Measurements from ENCODE around the gene ARHGEF28. TPM values are rescaled to one million over a fixed set of nuclear protein-coding genes. Genes with fewer than 3 reads are reported as not detected.

The ARHGEF28 gene
- polyA plus RNA-seq, 3 donors: not detected

DNA sequence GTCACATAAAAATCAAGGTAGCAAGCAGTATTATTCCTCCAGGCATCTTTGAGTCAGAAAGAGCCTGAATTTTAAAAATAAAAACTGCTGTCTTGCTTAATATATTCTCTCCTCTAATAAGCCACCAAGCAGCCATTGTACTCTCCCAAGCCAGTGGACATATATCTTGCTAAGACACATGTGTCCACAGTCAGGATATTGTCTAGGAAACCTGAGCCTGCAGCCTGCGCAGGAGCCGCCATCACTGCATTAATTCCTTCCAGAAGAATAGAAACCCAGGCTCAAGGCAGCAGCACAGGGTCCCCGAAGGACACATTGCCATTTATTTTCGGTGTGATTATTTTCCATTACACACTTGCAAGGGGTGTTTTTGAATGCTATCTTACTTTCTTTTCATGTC is 345.3 kb downstream of the ARHGEF28 start:
- no peaks in the 10 kb centered on the region for H3K4me1 Mint-ChIP-seq
- DNase-seq: no peak
- 88% methylated on average over 3 of the region's 4 CpGs for WGBS (ENCODE audit: insufficient coverage)
- Histone ChIP-seq H4K20me1 (ENCODE audit: insufficient read depth, low read length) (no peaks in the 10 kb centered on the region), H3K27ac (ENCODE audit: low read depth in 1 of 2, low read length in 2 of 2) (no peak overlapping the region), H3K9ac (ENCODE audit: insufficient read depth, low read length, poor library complexity, severe bottlenecking) (no peak overlapping the region), H2AFZ (ENCODE audit: insufficient read depth, low read depth, low read length, poor library complexity, severe bottlenecking) (no peak overlapping the region), H3K4me1 (ENCODE audit: control insufficient read depth in 1 of 2, insufficient read depth in 2 of 2, low read length in 2 of 2) (no peaks in the 10 kb centered on the region), H3K4me3 (replicated peaks in 1 of 3; ENCODE audit: low read depth in 2 of 3, low read length in 3 of 3) (no peak overlapping the region), H3K4me2 (replicated peaks; ENCODE audit: extremely low read depth, low read length, poor library complexity, severe bottlenecking) (no peak overlapping the region), H3K9me3 (replicated peaks in 1 of 2; ENCODE audit: control insufficient read depth in 1 of 2, insufficient read depth in 1 of 2, low read length in 2 of 2) (no peaks in the 10 kb centered on the region), H3K36me3 (replicated peaks in 1 of 2; ENCODE audit: control insufficient read depth in 1 of 2, insufficient read depth in 2 of 2, low read length in 2 of 2) (no peaks in the 10 kb centered on the region), H3K27me3 (ENCODE audit: control insufficient read depth in 2 of 2, insufficient read depth in 2 of 2, low read length in 2 of 2) (peaks cover 0 to 2% of the 10 kb centered on the region in 2 donors), H3K79me2 (ENCODE audit: insufficient read depth, low read length) (no peaks in the 10 kb centered on the region)
- H3K9me3 Mint-ChIP-seq: peaks cover 0 to 16% (median 7%) of the 10 kb centered on the region in 7 donors
- no peak overlapping the region for H3K4me3 Mint-ChIP-seq
- H3K27ac Mint-ChIP-seq: no peak overlapping the region
- TF ChIP-seq, protein P1, sequence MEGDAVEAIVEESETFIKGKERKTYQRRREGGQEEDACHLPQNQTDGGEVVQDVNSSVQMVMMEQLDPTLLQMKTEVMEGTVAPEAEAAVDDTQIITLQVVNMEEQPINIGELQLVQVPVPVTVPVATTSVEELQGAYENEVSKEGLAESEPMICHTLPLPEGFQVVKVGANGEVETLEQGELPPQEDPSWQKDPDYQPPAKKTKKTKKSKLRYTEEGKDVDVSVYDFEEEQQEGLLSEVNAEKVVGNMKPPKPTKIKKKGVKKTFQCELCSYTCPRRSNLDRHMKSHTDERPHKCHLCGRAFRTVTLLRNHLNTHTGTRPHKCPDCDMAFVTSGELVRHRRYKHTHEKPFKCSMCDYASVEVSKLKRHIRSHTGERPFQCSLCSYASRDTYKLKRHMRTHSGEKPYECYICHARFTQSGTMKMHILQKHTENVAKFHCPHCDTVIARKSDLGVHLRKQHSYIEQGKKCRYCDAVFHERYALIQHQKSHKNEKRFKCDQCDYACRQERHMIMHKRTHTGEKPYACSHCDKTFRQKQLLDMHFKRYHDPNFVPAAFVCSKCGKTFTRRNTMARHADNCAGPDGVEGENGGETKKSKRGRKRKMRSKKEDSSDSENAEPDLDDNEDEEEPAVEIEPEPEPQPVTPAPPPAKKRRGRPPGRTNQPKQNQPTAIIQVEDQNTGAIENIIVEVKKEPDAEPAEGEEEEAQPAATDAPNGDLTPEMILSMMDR (IDR thresholded peaks at IDR 0.05): no peak
- no peaks in the 10 kb centered on the region for H3K36me3 Mint-ChIP-seq
- peaks cover 3 to 11% (median 11%) of the 10 kb centered on the region in 3 donors for H3K27me3 Mint-ChIP-seq (ENCODE audit: low read depth in 3 of 3)
- intact Hi-C loops (cut with micrococcal nuclease): no loop called here

DNA sequence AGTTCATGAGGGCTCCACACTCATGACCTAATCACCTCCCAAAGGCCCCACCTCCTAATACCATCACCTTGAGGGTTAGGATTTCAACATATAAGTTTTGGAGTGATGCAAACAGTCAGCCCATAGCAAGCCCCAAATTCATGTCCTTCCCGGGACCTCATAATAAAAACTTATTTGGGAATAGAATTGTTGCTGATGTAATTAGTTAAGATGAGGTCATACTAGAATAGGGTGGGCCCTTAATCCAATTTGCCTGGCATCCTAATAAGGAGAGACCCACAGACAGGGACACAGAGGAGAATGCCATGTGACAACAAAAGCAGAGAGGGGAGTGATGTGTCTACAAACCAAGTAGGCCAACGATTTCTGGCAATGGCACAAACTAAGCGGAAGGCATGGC is 347.1 kb downstream of the ARHGEF28 start:
- H3K27ac ChIP-seq (ENCODE audit: low read depth in 1 of 2, low read length in 2 of 2): no peak overlapping the region
- Mint-ChIP-seq H3K27me3 (ENCODE audit: low read depth in 3 of 3) (peaks cover 3 to 9% (median 8%) of the 10 kb centered on the region in 3 donors), H3K9me3 (peaks cover 0 to 13% (median 2%) of the 10 kb centered on the region in 7 donors), H3K4me1 (no peaks in the 10 kb centered on the region), H3K4me3 (no peak overlapping the region), H3K27ac (peak overlapping the region in 1 of 7 donors; percentile 59), H3K36me3 (no peaks in the 10 kb centered on the region)
- DNase-seq: no peak
- no peaks in the 10 kb centered on the region for H3K79me2 ChIP-seq (ENCODE audit: insufficient read depth, low read length)
- WGBS (ENCODE audit: insufficient coverage): 93% methylated on average over 2 of the region's 3 CpGs
- H3K4me1 ChIP-seq (ENCODE audit: control insufficient read depth in 1 of 2, insufficient read depth in 2 of 2, low read length in 2 of 2): no peaks in the 10 kb centered on the region
- H3K9ac ChIP-seq (ENCODE audit: insufficient read depth, low read length, poor library complexity, severe bottlenecking): no peak overlapping the region
- intact Hi-C loops (cut with micrococcal nuclease): no loop called here
- no peaks in the 10 kb centered on the region for H4K20me1 ChIP-seq (ENCODE audit: insufficient read depth, low read length)
- peaks cover 0 to 2% of the 10 kb centered on the region in 2 donors for H3K27me3 ChIP-seq (ENCODE audit: control insufficient read depth in 2 of 2, insufficient read depth in 2 of 2, low read length in 2 of 2)
- no peak overlapping the region for H3K4me2 ChIP-seq (replicated peaks; ENCODE audit: extremely low read depth, low read length, poor library complexity, severe bottlenecking)
- no peaks in the 10 kb centered on the region for H3K9me3 ChIP-seq (replicated peaks in 1 of 2; ENCODE audit: control insufficient read depth in 1 of 2, insufficient read depth in 1 of 2, low read length in 2 of 2)
- no peak overlapping the region for H3K4me3 ChIP-seq (replicated peaks in 1 of 3; ENCODE audit: low read depth in 2 of 3, low read length in 3 of 3)
- H2AFZ ChIP-seq (ENCODE audit: insufficient read depth, low read depth, low read length, poor library complexity, severe bottlenecking): no peak overlapping the region
- H3K36me3 ChIP-seq (replicated peaks in 1 of 2; ENCODE audit: control insufficient read depth in 1 of 2, insufficient read depth in 2 of 2, low read length in 2 of 2): no peaks in the 10 kb centered on the region
- TF ChIP-seq, protein P1 (IDR thresholded peaks at IDR 0.05): no peak

Data from CD14-positive monocyte (primary cell).